GM23248 (cell line): ENCODE measurements around the gene GALNT1.

Source experiments
- EZH2 ChIP-seq: fragments of 200-600 bp; sonication (generic); IDR thresholded peaks from 2 replicates; pipeline ENCODE4 v1.6.1; 2018; ENCODE audit warnings: antibody characterized with exemption, mild to moderate bottlenecking; ENCODE audit not compliant: insufficient read depth, poor library complexity, severe bottlenecking
- EZH2phosphoT487 ChIP-seq: fragments of 200-600 bp; sonication (generic); IDR thresholded peaks from 2 replicates; pipeline ENCODE4 v1.6.1; 2018; ENCODE audit warnings: antibody characterized with exemption, moderate library complexity, mild to moderate bottlenecking, low read depth; ENCODE audit not compliant: insufficient read depth

DNA sequence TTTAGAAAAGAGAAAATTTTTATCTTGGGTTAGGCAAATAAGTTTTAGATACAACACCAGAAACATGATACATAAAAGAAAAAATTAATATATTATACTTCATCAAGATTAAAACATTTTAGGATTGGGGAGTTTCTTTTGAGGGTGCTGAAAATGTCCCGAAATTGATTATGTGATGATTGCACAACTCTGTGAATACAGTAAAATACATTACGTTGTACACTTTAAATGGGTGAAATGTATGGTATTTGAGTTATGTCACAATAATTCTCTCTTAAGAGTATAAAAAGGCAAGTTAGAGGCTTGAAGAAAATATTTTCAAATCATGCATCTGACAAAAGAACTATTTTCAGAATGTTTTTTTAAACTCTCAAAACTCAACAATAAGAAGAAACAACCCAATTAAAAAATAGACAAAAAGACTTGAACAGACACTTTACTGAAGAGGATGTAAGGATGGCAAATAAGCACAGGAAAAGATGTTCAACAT lies 47.6 kb upstream of the GALNT1 start:
- no peak for TF ChIP-seq EZH2
- TF ChIP-seq EZH2phosphoT487, result no peak
